Measurements from ENCODE around the gene NUP133. TPM values are rescaled to one million over a fixed set of nuclear protein-coding genes. Genes with fewer than 3 reads are reported as not detected.
"Not testable (repeated sequence)": the region's sequence is repeated elsewhere in the genome, so short reads cannot be mapped to it uniquely, and the experiment has no call there.

The NUP133 gene
- total and polyA plus RNA-seq, 5 donors from 2014 or later: 12.2 to 33.1 (median 17.3) TPM

DNA sequence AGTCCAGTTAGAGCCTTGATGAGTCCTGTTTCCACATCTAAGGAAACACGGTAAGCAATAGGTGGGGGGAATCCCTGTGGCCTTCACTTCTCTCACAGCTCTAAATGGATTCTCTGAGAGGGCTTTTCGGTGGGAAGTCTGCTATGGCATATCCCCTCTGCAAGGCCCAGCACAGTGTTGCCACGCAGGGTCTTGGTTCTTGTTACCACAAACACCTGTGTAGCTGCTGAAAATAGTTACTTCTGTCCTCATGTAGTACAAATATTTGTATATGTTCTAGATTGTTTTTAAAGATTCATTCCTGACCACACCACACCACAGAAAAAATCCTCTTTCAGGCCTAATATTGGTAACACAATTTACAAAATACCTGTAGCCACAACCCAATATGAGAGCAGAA is 79.9 kb downstream of the NUP133 start:
- peaks cover 84% of the 10 kb centered on the region for H3K27me3 Mint-ChIP-seq

GRCh38 chr1:229427572-229427971 is 80.6 kb downstream of the NUP133 start:
- peaks cover 23% of the 10 kb centered on the region for H3K27me3 ChIP-seq (ENCODE audit: control insufficient read depth, insufficient read depth, low read length)
- Mint-ChIP-seq H3K4me1 (peaks cover 5 to 18% (median 7%) of the 10 kb centered on the region in 4 donors), H3K27ac (no peak overlapping the region), H3K9me3 (peaks cover 0 to 10% (median 3%) of the 10 kb centered on the region in 7 donors), H3K36me3 (no peaks in the 10 kb centered on the region), H3K27me3 (peaks cover 86% of the 10 kb centered on the region), H3K4me3 (no peak overlapping the region)
- no peak for ATAC-seq (ENCODE audit: low read depth in 2 of 2)
- H3K9me3 ChIP-seq (ENCODE audit: control insufficient read depth in 2 of 2, low read length in 2 of 2): peaks cover 0 to 7% of the 10 kb centered on the region in 2 experiments
- peaks cover 16% of the 10 kb centered on the region for H3K4me1 ChIP-seq (ENCODE audit: control insufficient read depth, insufficient read depth, low read length, poor library complexity, severe bottlenecking)
- DNase-seq: no peak
- H3K4me3 ChIP-seq (ENCODE audit: low read depth, low read length): no peak overlapping the region
- H3K27ac ChIP-seq (ENCODE audit: insufficient read depth, low read length, poor library complexity, severe bottlenecking): no peak overlapping the region
- H3K36me3 ChIP-seq (ENCODE audit: control insufficient read depth, insufficient read depth, low read length): no peaks in the 10 kb centered on the region

More for the DNA sequence above, 79.9 kb downstream of the NUP133 start:
- Histone ChIP-seq H3K27me3 (ENCODE audit: control insufficient read depth, insufficient read depth, low read length) (peaks cover 25% of the 10 kb centered on the region), H3K36me3 (ENCODE audit: control insufficient read depth, insufficient read depth, low read length) (no peaks in the 10 kb centered on the region), H3K4me3 (ENCODE audit: low read depth, low read length) (no peak overlapping the region), H3K27ac (ENCODE audit: insufficient read depth, low read length, poor library complexity, severe bottlenecking) (no peak overlapping the region), H3K4me1 (ENCODE audit: control insufficient read depth, insufficient read depth, low read length, poor library complexity, severe bottlenecking) (peaks cover 17% of the 10 kb centered on the region), H3K9me3 (ENCODE audit: control insufficient read depth in 2 of 2, low read length in 2 of 2) (peaks cover 0 to 7% of the 10 kb centered on the region in 2 experiments)
- ATAC-seq (ENCODE audit: low read depth in 2 of 2): no peak
- H3K9me3 Mint-ChIP-seq: peaks cover 0 to 8% (median 3%) of the 10 kb centered on the region in 7 donors
- DNase-seq: no peak
- peaks cover 5 to 23% (median 7%) of the 10 kb centered on the region in 4 donors for H3K4me1 Mint-ChIP-seq
- no peak overlapping the region for H3K27ac Mint-ChIP-seq
- H3K4me3 Mint-ChIP-seq: no peak overlapping the region
- H3K36me3 Mint-ChIP-seq: no peaks in the 10 kb centered on the region

GRCh38 chr1:229425564-229426159 is 82.5 kb downstream of the NUP133 start:
- Histone ChIP-seq H3K27ac (ENCODE audit: insufficient read depth, low read length, poor library complexity, severe bottlenecking) (no peak overlapping the region), H3K4me1 (ENCODE audit: control insufficient read depth, insufficient read depth, low read length, poor library complexity, severe bottlenecking) (peaks cover under 1% of the 10 kb centered on the region), H3K36me3 (ENCODE audit: control insufficient read depth, insufficient read depth, low read length) (no peaks in the 10 kb centered on the region), H3K9me3 (ENCODE audit: control insufficient read depth in 2 of 2, low read length in 2 of 2) (peaks cover 0 to 7% of the 10 kb centered on the region in 2 experiments), H3K27me3 (ENCODE audit: control insufficient read depth, insufficient read depth, low read length) (peaks cover 12% of the 10 kb centered on the region), H3K4me3 (ENCODE audit: low read depth, low read length) (no peak overlapping the region)
- Mint-ChIP-seq H3K4me1 (peaks cover 0 to 3% (median 0%) of the 10 kb centered on the region in 4 donors), H3K36me3 (no peaks in the 10 kb centered on the region), H3K4me3 (no peak overlapping the region), H3K27me3 (peaks cover 70% of the 10 kb centered on the region), H3K9me3 (peaks cover 0 to 10% (median 3%) of the 10 kb centered on the region in 7 donors), H3K27ac (no peak overlapping the region)
- ATAC-seq (ENCODE audit: low read depth in 2 of 2) (no peak), DNase-seq (no peak)

DNA sequence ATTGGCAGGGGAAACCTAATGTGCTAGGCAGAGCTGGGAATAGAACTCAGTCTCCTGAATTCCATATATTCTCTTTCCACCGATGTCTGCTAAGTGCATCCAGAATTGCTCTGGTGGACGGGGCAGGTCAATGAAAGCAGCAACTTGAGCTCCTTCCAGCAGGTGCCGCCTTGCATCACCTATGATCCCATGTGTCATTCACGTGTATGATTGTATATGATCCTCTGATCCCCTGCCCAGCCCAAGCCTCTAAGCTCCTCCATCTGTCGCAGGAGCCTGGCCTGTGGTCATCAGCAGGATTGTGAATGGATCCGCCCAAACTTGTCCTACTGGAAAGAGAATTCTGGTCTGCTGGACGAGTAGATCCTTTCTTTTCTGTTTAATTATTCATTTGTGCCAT is 87.4 kb downstream of the NUP133 start:
- H3K4me1 Mint-ChIP-seq: no peaks in the 10 kb centered on the region

GRCh38 chr1:229420224-229420623 is 87.9 kb downstream of the NUP133 start:
- Mint-ChIP-seq H3K27ac (no peak overlapping the region), H3K4me3 (no peak overlapping the region), H3K9me3 (peaks cover 0 to 10% (median 3%) of the 10 kb centered on the region in 7 donors), H3K36me3 (no peaks in the 10 kb centered on the region), H3K27me3 (peaks cover 38% of the 10 kb centered on the region), H3K4me1 (no peaks in the 10 kb centered on the region)
- ATAC-seq (ENCODE audit: low read depth in 2 of 2) (no peak), DNase-seq (no peak)
- Histone ChIP-seq H3K4me1 (ENCODE audit: control insufficient read depth, insufficient read depth, low read length, poor library complexity, severe bottlenecking) (no peaks in the 10 kb centered on the region), H3K27ac (ENCODE audit: insufficient read depth, low read length, poor library complexity, severe bottlenecking) (no peak overlapping the region), H3K9me3 (ENCODE audit: control insufficient read depth in 2 of 2, low read length in 2 of 2) (peaks cover 0 to 7% of the 10 kb centered on the region in 2 experiments), H3K27me3 (ENCODE audit: control insufficient read depth, insufficient read depth, low read length) (no peaks in the 10 kb centered on the region), H3K36me3 (ENCODE audit: control insufficient read depth, insufficient read depth, low read length) (no peaks in the 10 kb centered on the region), H3K4me3 (ENCODE audit: low read depth, low read length) (no peak overlapping the region)

More for the DNA sequence above, 87.4 kb downstream of the NUP133 start:
- no peak overlapping the region for H3K27ac Mint-ChIP-seq
- H3K27ac ChIP-seq (ENCODE audit: insufficient read depth, low read length, poor library complexity, severe bottlenecking): no peak overlapping the region
- peaks cover 0 to 10% (median 3%) of the 10 kb centered on the region in 7 donors for H3K9me3 Mint-ChIP-seq
- H3K9me3 ChIP-seq (ENCODE audit: control insufficient read depth in 2 of 2, low read length in 2 of 2): peaks cover 0 to 7% of the 10 kb centered on the region in 2 experiments
- no peak overlapping the region for H3K4me3 Mint-ChIP-seq
- H3K36me3 ChIP-seq (ENCODE audit: control insufficient read depth, insufficient read depth, low read length): no peaks in the 10 kb centered on the region
- no peak overlapping the region for H3K4me3 ChIP-seq (ENCODE audit: low read depth, low read length)
- H3K4me1 ChIP-seq (ENCODE audit: control insufficient read depth, insufficient read depth, low read length, poor library complexity, severe bottlenecking): no peaks in the 10 kb centered on the region
- H3K27me3 Mint-ChIP-seq: peaks cover 43% of the 10 kb centered on the region
- no peaks in the 10 kb centered on the region for H3K27me3 ChIP-seq (ENCODE audit: control insufficient read depth, insufficient read depth, low read length)
- H3K36me3 Mint-ChIP-seq: no peaks in the 10 kb centered on the region
- ATAC-seq (ENCODE audit: low read depth in 2 of 2) (no peak), DNase-seq (no peak)

GRCh38 chr1:229418586-229418985 is 89.6 kb downstream of the NUP133 start:
- H3K36me3 Mint-ChIP-seq; DNase-seq; H3K27me3 ChIP-seq (ENCODE audit: control insufficient read depth, insufficient read depth, low read length); H3K9me3 ChIP-seq (ENCODE audit: control insufficient read depth in 2 of 2, low read length in 2 of 2); H3K4me3 ChIP-seq (ENCODE audit: low read depth, low read length); H3K4me1 Mint-ChIP-seq; H3K9me3 Mint-ChIP-seq; H3K27ac Mint-ChIP-seq; H3K36me3 ChIP-seq (ENCODE audit: control insufficient read depth, insufficient read depth, low read length); ATAC-seq (ENCODE audit: low read depth in 2 of 2); H3K4me1 ChIP-seq (ENCODE audit: control insufficient read depth, insufficient read depth, low read length, poor library complexity, severe bottlenecking); H3K27ac ChIP-seq (ENCODE audit: insufficient read depth, low read length, poor library complexity, severe bottlenecking): not testable (repeated sequence)
- Mint-ChIP-seq H3K27me3 (peaks cover 30% of the 10 kb centered on the region), H3K4me3 (peak overlapping the region in 1 of 4 donors; percentile 22)

GRCh38 chr1:229412810-229413209 is 95.3 kb downstream of the NUP133 start:
- ATAC-seq (ENCODE audit: low read depth in 2 of 2); DNase-seq; H3K36me3 ChIP-seq (ENCODE audit: control insufficient read depth, insufficient read depth, low read length); H3K4me3 ChIP-seq (ENCODE audit: low read depth, low read length); H3K27ac ChIP-seq (ENCODE audit: insufficient read depth, low read length, poor library complexity, severe bottlenecking); H3K9me3 Mint-ChIP-seq; H3K4me1 ChIP-seq (ENCODE audit: control insufficient read depth, insufficient read depth, low read length, poor library complexity, severe bottlenecking); H3K36me3 Mint-ChIP-seq; H3K9me3 ChIP-seq (ENCODE audit: control insufficient read depth in 2 of 2, low read length in 2 of 2); H3K4me3 Mint-ChIP-seq; H3K27ac Mint-ChIP-seq: not testable (repeated sequence)
- Mint-ChIP-seq H3K4me1 (peaks cover 0 to 14% (median 2%) of the 10 kb centered on the region in 4 donors), H3K27me3 (peaks cover 47% of the 10 kb centered on the region)
- peaks cover 14% of the 10 kb centered on the region for H3K27me3 ChIP-seq (ENCODE audit: control insufficient read depth, insufficient read depth, low read length)

DNA sequence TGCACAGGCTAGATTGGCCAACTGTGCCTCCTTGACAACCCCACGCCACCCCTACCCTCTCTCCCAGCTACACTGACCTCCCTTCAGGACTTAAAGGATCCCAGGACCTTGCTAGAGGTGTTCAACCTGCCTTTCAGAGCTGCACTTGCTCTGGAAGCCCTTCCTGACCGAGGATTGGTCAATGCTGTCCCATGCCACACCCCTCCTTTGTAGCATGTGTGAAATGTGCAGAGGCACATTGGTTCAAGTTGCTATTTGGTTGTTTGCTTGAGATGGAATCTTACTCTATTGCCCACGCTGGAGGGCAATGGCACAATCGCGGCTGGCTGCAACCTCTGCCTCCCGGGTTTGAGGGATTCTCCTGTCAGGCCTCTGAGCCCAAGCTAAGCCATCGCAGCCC is 96.1 kb downstream of the NUP133 start:
- H3K27me3 ChIP-seq (ENCODE audit: control insufficient read depth, insufficient read depth, low read length): peaks cover 14% of the 10 kb centered on the region
- H3K27ac ChIP-seq (ENCODE audit: insufficient read depth, low read length, poor library complexity, severe bottlenecking): no peak overlapping the region
- no peaks in the 10 kb centered on the region for H3K36me3 ChIP-seq (ENCODE audit: control insufficient read depth, insufficient read depth, low read length)
- no peaks in the 10 kb centered on the region for H3K9me3 ChIP-seq (ENCODE audit: control insufficient read depth in 2 of 2, low read length in 2 of 2)
- H3K4me3 ChIP-seq (ENCODE audit: low read depth, low read length): no peak overlapping the region
- H3K4me1 Mint-ChIP-seq: peaks cover 0 to 19% (median 2%) of the 10 kb centered on the region in 4 donors
- peaks cover 50% of the 10 kb centered on the region for H3K27me3 Mint-ChIP-seq
- no peaks in the 10 kb centered on the region for H3K36me3 Mint-ChIP-seq
- no peaks in the 10 kb centered on the region for H3K9me3 Mint-ChIP-seq
- DNase-seq (no peak), ATAC-seq (ENCODE audit: low read depth in 2 of 2) (no peak)
- peaks cover 5% of the 10 kb centered on the region for H3K4me1 ChIP-seq (ENCODE audit: control insufficient read depth, insufficient read depth, low read length, poor library complexity, severe bottlenecking)
- H3K4me3 Mint-ChIP-seq: no peak overlapping the region
- H3K27ac Mint-ChIP-seq: no peak overlapping the region

Data from CD4-positive, CD25-positive, alpha-beta regulatory T cell (primary cell).